ENCODE results near the gene MAGEA11.

DNA sequence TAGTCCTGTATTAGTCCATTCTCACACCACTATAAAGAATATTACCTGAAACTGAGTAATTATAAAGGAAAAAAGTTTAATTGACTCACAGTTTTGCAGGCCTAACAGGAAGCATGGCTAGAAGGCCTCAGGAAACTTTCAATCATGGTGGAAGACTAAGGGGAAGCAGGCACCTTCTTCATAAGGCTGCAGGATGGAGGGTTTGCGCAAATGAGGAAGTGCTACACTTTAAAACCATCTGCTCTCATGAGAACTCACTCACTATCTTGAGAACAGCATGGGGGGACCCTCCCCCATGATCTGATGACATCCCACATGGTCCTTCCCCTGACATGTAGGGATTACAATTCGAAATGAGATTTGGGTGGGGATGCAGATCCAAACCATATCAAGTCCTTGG, 12.1 kb upstream of the MAGEA11 start:
- TF ChIP-seq, protein P1, sequence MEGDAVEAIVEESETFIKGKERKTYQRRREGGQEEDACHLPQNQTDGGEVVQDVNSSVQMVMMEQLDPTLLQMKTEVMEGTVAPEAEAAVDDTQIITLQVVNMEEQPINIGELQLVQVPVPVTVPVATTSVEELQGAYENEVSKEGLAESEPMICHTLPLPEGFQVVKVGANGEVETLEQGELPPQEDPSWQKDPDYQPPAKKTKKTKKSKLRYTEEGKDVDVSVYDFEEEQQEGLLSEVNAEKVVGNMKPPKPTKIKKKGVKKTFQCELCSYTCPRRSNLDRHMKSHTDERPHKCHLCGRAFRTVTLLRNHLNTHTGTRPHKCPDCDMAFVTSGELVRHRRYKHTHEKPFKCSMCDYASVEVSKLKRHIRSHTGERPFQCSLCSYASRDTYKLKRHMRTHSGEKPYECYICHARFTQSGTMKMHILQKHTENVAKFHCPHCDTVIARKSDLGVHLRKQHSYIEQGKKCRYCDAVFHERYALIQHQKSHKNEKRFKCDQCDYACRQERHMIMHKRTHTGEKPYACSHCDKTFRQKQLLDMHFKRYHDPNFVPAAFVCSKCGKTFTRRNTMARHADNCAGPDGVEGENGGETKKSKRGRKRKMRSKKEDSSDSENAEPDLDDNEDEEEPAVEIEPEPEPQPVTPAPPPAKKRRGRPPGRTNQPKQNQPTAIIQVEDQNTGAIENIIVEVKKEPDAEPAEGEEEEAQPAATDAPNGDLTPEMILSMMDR (IDR thresholded peaks at IDR 0.05; ENCODE audit: low read depth, low read length): no peak
- TF ChIP-seq POLR2A (IDR thresholded peaks at IDR 0.05; ENCODE audit: extremely low read depth, insufficient read length): no peak
